ENCODE results near the gene DNER.

DNER gene

GRCh38 chr2:229539628-229540027, 174.7 kb downstream of the DNER start:
- TF ChIP-seq, protein P1, sequence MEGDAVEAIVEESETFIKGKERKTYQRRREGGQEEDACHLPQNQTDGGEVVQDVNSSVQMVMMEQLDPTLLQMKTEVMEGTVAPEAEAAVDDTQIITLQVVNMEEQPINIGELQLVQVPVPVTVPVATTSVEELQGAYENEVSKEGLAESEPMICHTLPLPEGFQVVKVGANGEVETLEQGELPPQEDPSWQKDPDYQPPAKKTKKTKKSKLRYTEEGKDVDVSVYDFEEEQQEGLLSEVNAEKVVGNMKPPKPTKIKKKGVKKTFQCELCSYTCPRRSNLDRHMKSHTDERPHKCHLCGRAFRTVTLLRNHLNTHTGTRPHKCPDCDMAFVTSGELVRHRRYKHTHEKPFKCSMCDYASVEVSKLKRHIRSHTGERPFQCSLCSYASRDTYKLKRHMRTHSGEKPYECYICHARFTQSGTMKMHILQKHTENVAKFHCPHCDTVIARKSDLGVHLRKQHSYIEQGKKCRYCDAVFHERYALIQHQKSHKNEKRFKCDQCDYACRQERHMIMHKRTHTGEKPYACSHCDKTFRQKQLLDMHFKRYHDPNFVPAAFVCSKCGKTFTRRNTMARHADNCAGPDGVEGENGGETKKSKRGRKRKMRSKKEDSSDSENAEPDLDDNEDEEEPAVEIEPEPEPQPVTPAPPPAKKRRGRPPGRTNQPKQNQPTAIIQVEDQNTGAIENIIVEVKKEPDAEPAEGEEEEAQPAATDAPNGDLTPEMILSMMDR (IDR thresholded peaks at IDR 0.05; ENCODE audit: low read depth, low read length, missing control alignments) = no peak
- no peak overlapping the region for H3K4me3 ChIP-seq (ENCODE audit: low read depth, low read length)
- no peak for DNase-seq (ENCODE audit: low read depth)
- in situ Hi-C loops (cut with HindIII; ENCODE audit: low sequenced_read_pairs) = no loop called here

DNA sequence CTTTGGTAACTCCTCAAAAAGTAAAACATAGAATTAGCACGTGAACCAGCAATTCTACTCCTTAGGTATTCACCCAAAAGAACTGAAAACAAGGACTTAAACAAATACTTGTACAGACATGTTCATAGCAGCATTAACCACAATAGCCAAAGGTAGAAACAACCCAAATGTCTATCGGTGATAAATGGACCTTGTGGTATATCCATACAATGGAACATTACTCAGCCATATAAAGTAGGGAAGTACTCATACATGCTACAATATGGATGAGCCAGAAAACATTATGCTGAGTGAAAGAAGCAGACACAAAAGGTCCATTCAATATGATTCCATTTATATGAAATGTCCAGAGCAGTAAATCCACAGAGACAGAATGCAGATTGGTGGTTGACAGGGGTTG, 182.8 kb downstream of the DNER start:
- DNase-seq (ENCODE audit: low read depth) = no peak
- TF ChIP-seq, protein P1 (IDR thresholded peaks at IDR 0.05; ENCODE audit: low read depth, low read length, missing control alignments) = no peak
- no peak overlapping the region for H3K4me3 ChIP-seq (ENCODE audit: low read depth, low read length)
- in situ Hi-C loops (cut with HindIII; ENCODE audit: low sequenced_read_pairs) = no loop called here

- H3K4me3 ChIP-seq (ENCODE audit: low read depth, low read length) = no peak overlapping the region
- TF ChIP-seq, protein P1 (IDR thresholded peaks at IDR 0.05; ENCODE audit: low read depth, low read length, missing control alignments) = no peak
- in situ Hi-C loops (cut with HindIII; ENCODE audit: low sequenced_read_pairs) = no loop called here
- no peak for DNase-seq (ENCODE audit: low read depth)
Measured at GRCh38 chr2:229530434-229530833, 183.9 kb downstream of the DNER start.

DNA sequence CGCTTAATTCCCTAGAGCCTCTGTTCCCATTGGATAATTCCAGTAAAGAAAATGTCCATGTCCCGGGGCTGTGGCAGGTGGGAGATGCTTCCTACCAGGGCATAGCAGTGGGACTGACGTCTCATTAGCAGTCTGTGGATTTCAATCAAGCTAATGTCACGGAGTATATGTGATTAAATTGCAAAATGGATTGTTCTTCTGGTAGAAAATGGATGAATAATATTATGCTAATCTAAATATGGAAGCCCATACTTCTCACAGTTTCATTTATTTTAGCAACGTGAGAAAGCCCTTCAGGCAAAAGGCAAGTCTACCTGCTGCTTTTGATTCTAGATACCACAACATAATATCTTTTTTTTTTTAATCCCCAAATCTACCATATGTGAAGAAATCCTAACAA, 185.5 kb downstream of the DNER start:
- in situ Hi-C loops (cut with HindIII; ENCODE audit: low sequenced_read_pairs) = no loop called here
- no peak for DNase-seq (ENCODE audit: low read depth)
- TF ChIP-seq, protein P1 (IDR thresholded peaks at IDR 0.05; ENCODE audit: low read depth, low read length, missing control alignments) = no peak
- H3K4me3 ChIP-seq (ENCODE audit: low read depth, low read length) = no peak overlapping the region

DNA sequence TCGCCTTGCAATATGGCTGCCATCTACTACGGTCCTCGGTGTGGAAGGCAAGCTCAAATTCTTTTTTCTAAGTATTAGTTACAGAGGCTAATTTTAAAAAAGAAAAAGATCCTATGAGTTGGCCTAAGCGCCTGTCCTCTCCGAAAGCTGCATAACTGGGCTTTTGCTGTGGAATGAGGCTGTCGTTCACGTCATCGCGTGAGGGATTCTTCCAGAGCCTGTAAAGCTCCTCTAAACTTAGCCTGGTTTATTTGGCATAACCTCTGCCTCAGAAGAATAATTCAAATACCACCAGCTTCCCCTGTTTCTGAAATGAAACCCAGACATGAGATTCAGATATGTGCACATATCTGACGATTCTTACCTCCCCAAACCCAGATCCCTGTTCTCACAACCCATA, 187.4 kb downstream of the DNER start:
- in situ Hi-C loops (cut with HindIII; ENCODE audit: low sequenced_read_pairs) = no loop called here
- no peak for DNase-seq (ENCODE audit: low read depth)
- TF ChIP-seq, protein P1 (IDR thresholded peaks at IDR 0.05; ENCODE audit: low read depth, low read length, missing control alignments) = no peak

GRCh38 chr2:229524799-229525198, 189.6 kb downstream of the DNER start:
- TF ChIP-seq, protein P1 (IDR thresholded peaks at IDR 0.05; ENCODE audit: low read depth, low read length, missing control alignments) = no peak
- DNase-seq (ENCODE audit: low read depth) = no peak
- in situ Hi-C loops (cut with HindIII; ENCODE audit: low sequenced_read_pairs) = no loop called here
- H3K4me3 ChIP-seq (ENCODE audit: low read depth, low read length) = no peak overlapping the region

More for the DNA sequence above, 187.4 kb downstream of the DNER start:
- no peak overlapping the region for H3K4me3 ChIP-seq (ENCODE audit: low read depth, low read length)

DNA sequence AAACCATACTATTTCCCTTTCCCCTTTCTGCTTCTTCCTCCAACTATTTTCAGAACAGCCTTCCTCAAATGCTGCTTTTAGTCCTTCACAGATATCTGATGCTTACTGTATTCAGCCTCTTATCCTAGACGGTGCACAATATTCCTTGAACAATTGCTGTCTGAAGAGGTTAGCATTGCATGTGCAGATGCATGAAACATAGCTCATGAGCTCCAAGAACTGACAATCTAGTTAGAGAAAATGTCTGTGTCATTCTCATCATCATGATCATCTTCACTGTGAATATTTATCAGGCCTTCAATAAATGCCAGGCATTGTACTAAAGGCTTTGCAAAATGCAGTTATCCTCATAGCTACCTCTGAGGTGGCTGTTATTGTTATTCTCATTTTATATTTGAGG, 190.7 kb downstream of the DNER start:
- no peak overlapping the region for H3K4me3 ChIP-seq (ENCODE audit: low read depth, low read length)
- in situ Hi-C loops (cut with HindIII; ENCODE audit: low sequenced_read_pairs) = no loop called here
- DNase-seq (ENCODE audit: low read depth) = no peak
- TF ChIP-seq, protein P1 (IDR thresholded peaks at IDR 0.05; ENCODE audit: low read depth, low read length, missing control alignments) = no peak

All from astrocyte of the cerebellum (primary cell).